Stimulated activated CD8-positive, alpha-beta memory T cell treated with anti-CD3 and anti-CD28 coated beads, Interleukin-7, amount 100 ng/mL, for 4 hours (primary cell): Measurements from ENCODE around the gene ACSF2.

Experiments used
- DNase-seq, 2 donors: peaks; one replicate each; pipeline ENCODE4 v3.0.0-alpha.2; 2020; ENCODE audit warnings: low read depth in 2 of 2

The ACSF2 gene

GRCh38 chr17:50478391-50479381 is 52.7 kb downstream of the ACSF2 start, which contains the start of gene RSAD1:
Gene RSAD1 (plus strand): TSS chr17:50478860. CDS start chr17:50478885, 25 bp downstream.
- DNase-seq, result peak; percentile 64 to 81

DNA sequence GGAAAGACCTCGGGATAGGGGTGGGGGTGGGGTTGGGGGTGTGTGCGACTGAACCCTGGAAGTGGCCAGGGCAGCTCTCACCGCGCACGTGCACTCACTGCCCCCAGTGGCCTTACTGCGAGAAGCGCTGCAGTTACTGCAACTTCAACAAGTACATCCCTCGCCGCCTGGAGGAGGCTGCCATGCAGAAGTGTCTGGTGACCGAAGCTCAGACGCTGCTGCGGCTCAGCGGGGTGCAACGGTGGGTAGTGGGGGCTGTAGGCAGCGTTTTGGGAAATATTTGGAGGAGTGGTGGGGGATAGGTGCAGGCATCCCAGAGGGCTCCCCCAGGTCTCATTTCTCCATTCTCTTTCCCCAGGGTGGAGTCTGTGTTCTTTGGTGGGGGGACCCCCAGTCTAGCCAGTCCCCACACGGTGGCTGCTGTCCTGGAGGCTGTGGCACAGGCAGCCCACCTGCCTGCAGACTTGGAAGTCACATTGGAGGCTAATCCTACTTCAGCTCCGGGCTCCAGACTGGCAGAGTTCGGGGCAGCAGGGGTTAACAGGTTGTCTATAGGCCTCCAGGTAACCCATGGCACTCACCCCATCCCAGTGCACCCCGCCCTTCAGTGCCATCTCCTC is 53.6 kb downstream of the ACSF2 start:
- DNase-seq, result peak; percentile 46 to 50

- DNase-seq, result no peak
Measured at GRCh38 chr17:50480142-50480764, 54.2 kb downstream of the ACSF2 start.

DNA sequence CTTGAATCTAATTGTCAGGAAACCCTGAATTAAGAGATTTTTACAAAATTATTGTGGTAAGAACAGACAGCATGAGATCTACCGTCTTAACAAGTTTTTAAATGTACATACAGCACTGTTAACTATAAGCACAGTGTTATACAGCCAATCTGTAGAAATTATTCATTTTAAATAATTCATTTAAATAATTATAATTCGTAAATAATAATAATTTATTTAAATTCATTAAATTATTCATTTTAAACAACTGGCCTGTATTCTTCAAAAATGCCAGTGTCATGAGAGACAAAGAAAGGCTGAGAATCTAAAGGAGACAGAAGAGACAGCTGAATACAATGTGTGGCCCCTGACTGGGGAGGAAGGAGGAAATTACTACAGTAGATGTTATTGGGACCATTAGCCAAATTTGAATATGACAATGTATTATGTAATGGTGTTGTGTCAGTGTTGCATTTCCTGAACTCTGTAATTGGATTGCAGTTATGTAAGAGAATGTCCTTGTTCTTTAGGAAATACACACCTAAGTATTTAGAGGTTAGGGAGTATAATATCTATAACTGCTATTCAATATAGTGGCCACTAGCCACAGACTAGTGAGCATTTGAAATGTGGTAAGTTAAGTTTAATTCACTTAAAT is 55.0 kb downstream of the ACSF2 start:
- DNase-seq, result no peak

DNA sequence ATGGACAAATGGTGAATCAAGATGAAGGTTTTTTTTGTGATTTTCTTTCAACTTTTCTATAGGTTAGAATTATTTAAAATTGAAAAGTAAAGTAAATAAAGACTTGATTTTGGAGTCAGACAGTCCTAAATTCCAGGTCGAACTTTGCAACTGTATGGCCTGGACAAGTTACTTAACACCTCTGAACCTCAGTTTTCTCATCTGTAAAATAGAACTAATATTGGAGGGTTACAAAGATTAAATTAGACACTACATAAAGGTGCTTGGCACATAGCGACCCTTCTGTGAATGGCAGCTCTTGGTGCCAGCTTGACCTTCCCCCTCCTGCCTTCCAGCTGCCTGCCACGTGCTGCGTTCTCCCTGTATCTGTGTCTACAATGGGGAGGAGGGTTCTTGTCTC is 55.6 kb downstream of the ACSF2 start:
- DNase-seq, result no peak

DNA sequence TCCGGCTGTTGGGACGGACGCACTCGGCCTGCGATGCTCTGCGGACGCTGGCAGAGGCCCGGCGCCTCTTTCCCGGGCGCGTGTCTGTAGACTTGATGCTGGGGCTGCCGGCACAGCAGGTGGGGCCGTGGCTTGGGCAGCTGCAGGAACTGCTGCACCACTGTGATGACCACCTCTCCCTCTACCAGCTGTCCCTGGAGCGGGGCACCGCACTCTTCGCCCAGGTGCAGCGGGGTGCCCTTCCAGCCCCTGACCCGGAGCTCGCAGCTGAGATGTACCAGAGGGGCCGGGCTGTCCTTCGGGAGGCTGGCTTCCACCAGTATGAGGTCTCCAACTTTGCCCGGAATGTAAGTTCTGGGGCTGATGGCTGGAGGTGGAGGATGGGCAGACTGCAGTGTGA is 56.1 kb downstream of the ACSF2 start:
- DNase-seq, result no peak

GRCh38 chr17:50482516-50482915 is 56.5 kb downstream of the ACSF2 start:
- DNase-seq, result peak; percentile 41 to 49

DNA sequence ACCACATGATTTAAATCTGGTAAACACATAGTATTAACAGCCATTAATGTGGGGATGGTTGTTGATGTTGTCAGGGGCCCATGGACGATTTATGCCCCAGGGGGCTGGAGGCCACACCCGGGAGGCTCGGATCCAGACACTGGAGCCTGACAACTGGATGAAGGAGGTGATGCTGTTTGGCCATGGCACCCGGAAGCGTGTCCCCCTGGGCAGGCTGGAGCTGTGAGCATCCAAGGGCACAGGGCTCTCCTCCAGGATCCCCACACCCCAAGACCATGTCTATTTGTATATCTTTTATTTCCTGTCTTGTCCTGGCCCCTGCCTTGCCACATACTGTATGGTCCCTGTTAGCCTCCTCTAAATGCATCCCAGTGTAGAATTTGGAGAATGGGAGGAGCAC is 57.2 kb downstream of the ACSF2 start:
- no peak for DNase-seq

DNA sequence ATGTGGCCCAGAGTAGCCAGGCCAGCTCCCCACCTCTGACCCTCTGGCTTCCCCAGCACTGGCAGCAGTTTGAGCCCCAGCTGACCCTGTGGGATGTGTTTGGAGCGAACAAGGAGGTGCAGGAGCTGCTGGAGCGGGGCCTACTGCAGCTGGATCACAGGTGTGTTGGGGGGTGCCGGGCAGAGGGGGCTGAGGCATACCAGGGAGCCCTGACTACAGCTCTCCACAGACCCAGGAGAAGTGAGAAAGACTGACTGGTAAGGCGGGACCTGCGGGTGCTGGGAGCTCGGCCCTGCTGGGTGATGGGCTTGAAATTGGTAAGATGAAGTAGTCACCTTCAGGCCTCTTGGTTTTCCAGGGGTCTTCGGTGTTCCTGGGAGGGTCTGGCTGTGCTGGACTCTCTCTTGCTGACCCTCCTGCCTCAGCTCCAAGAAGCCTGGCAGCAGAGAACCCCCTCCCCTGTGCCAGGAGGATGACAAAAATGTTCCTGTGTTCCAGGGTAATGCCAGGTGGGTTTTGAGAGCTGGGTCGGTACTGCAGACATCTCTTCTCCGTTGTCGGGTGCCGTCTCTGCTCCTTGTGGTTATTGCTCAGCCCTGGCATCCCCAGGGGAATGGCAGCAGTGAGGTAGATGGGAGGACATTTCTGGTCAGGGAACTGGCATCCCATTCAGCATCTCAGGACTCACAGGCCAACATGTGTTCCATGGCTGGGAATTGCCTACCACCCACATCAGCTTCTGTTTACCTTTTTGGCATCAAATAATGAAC is 58.6 kb downstream of the ACSF2 start:
- DNase-seq, result no peak

DNA sequence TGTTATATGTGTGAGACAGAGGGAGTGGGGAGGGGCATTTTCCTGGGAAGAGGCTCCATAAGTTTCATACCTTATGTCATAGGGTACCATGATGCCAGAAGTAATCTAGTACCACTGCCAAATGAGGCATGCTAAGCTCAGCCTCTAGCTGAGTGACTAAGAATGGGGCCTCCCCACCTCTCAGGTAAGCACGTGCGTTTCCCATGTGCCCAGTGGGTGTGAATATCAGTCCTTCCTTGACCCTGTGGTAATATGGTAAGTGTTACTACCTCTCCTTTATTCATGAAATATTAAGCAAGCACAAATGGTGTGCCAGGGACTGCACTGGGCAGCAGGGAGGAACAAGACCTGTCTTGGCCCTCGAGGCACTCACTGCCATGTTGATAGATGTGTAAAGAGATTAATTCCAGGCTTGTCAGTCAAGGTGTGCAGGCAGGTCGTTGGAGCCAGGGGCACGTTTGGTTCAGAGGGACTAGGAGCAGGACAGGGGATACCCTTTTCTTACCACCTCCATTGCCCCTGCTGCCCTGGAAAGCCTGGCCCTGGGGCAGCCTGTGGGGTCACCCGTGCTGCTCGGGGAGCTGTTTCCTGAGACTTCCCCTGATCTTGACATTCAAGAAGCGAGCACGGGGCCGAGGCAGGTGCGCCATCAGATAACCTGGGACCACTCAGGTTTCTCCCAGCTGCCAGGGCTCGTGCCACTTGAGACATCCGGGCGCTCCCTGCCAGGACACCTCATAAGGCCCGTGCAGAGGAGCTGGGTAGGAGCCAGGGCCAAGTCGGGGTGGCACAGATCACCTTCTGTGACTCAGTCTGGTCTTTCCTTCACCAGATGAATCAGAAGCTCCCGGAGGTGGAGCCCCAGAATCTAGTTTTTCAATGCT is 61.4 kb downstream of the ACSF2 start:
- no peak for DNase-seq

- DNase-seq, result no peak
Measured at GRCh38 chr17:50488880-50489279, 62.9 kb downstream of the ACSF2 start.

DNA sequence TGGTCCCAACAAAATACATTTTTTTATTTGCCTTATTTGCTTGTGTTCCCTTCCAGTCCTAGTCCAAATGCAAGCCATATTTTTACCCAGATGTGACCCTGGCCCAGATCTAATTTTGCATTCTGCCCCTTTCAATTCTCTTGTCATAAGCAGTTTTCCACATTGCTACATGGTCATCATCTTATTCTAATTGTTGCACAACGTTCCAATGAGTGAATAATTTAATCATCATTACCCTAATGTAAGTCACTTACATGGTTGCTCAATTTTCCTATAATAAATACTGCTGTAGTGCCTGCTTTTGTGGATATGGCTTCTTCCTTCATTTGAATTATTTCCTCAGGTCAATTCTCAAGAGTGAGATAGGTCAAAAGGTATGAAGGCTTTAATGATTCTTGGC is 65.5 kb downstream of the ACSF2 start:
- no peak for DNase-seq

DNA sequence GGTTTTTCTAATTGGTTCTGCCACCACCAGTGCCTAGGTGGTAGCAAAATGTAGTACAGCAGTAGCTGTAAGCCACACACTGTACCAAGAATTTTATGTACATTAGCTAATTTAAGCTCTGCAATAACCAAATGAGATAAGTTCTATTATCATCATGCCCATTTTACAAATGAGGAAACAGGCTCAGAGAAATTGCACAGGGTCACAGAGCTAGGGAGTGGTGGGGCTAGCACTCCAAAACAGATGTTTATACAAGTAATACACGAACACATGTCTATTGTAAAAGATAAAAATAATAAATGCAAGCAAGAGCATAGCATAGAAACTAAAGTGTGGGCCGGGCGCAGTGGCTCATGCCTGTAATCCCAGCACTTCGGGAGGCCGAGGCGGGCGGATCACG is 66.2 kb downstream of the ACSF2 start:
- no peak for DNase-seq

- DNase-seq, result no peak
Measured at GRCh38 chr17:50493744-50494143, 67.7 kb downstream of the ACSF2 start.

DNA sequence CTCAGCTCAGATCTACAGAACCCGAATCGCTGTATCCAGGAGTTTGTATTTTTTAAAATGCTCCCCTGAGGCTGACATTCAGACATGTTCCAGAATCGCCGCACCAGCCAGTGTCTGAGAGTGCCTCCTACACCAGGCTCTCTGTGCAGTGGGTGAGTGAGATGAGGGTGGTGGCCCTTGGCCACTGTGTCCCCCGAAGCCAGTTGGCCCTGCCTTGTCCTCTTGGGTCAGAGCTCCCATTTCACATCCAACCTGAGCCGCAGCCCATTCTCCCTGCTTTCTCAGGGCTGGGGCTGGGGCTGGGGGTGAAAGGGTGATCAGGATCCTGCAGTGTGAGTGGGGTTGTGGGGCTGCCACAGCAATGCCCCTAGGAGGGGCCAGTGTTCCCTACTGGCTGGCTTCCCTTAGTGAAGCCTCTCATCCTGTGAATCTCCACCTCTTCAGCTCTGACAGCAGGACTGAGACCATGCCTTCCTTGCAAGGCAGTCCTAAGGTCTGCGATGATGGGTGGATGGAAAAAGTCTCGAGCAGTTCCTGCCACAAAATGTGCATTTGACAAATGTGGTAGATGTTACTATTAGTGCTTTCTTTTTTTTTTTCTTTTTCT is 69.3 kb downstream of the ACSF2 start:
- no peak for DNase-seq

DNA sequence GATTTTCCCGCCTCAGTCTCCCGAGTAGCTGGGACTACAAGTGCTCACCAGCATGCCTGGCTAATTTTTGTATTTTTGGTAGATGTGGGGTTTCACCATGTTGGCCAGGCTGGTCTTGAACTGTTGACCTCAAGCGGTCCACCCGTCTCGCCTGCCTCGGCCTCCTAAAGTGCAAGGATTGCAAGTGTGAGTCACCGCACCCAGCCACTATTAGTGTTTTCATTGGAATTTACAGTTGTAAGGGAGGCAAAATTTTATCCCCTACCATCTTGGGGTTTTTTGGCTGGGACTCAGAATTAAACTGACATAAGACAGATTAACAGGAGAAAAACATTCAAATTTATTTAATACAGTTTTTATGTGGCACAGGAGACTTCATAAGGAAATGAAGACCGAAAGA is 69.9 kb downstream of the ACSF2 start:
- DNase-seq, result no peak

DNA sequence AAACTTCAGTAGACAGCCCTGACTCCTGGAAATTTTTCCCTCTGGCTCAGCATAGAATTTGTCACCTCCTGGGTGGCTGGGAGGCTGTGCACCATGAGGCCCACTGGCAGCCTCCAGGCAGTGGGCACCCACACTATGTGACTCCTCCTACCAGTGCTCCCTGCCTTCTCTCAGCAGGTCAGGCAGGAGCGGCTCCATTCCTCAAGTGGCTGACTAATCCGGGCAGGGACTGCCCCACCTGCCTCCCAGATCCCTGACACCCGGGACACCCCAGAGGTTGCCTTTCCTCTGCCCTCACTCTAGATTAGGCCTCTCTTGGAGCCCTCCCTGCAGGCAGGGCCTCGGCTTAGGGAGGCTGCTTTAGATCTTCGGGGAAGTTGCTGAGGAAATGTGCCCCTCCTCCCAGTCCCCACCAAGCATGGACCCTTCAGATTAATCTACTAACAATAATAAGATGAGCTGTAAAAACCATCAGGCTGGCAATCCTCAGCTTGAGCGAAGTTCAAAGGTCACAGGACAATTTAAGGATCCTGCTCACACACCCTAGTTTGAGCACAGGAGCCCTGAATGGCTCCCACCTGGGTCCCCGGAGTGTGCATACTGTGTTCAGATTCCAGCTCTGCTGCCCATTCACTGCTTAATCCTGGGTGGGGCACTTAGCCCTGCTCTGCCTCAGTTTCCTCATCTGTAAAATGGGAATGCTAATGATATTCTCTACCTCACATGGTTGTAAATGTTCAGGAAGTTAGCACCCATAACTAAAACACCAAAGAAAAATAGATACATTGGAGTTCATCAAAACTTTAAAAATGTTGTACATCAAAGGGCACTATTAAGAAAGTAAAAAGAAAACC is 72.2 kb downstream of the ACSF2 start:
- DNase-seq, result no peak

- no peak for DNase-seq
Measured at GRCh38 chr17:50499270-50499669, 73.3 kb downstream of the ACSF2 start.

- DNase-seq, result no peak
Measured at GRCh38 chr17:50499721-50500120, 73.7 kb downstream of the ACSF2 start.
